Bronchial epithelial cell (primary cell): ENCODE results near the gene OPCML. TPM values are rescaled to one million over a fixed set of nuclear protein-coding genes. Genes with fewer than 3 reads are reported as not detected.

Source experiments
- DNase-seq: peaks from one replicate; pipeline ENCODE4 v3.0.0-alpha.2; 2010; ENCODE audit warnings: low read depth
- FAIRE-seq: peaks from 2 replicates; lab custom pipeline; 2011; peaks lifted over from hg19 to GRCh38; lab: Jason Lieb, UNC
- H3K27me3 ChIP-seq: 2 replicates; pipeline ENCODE4 v1.5.1; 2011; ENCODE audit warnings: low read length; ENCODE audit not compliant: control insufficient read depth, insufficient read depth
- H3K36me3 ChIP-seq: 2 replicates; pipeline ENCODE4 v1.5.1; 2011; ENCODE audit warnings: low read length; ENCODE audit not compliant: control insufficient read depth, insufficient read depth
- H3K4me3 ChIP-seq: 2 replicates; pipeline ENCODE4 v1.5.1; 2011; ENCODE audit warnings: mild to moderate bottlenecking, low read depth, low read length, control low read depth
- CTCF ChIP-seq: IDR thresholded peaks from 2 replicates; pipeline ENCODE4 v1.5.1; 2011; ENCODE audit warnings: mild to moderate bottlenecking, moderate library complexity, low read length, control low read depth, inconsistent platforms; ENCODE audit not compliant: insufficient read depth, severe bottlenecking
- total RNA-seq: library from RNA; depleted of rRNA; stranded (reverse); fragments of >200 nt; gene quantifications from 2 replicates; pipeline ENCODE4 v1.2.1, GENCODE V29; 2014

OPCML gene
- total RNA-seq, 1 donor from 2014 or later: not detected

GRCh38 chr11:133408936-133409335 lies 123.4 kb downstream of the OPCML start:
- H3K4me3 ChIP-seq: no peak overlapping the region
- DNase-seq (no peak), FAIRE-seq (no peak)
- no peaks in the 10 kb centered on the region for H3K27me3 ChIP-seq
- no peaks in the 10 kb centered on the region for H3K36me3 ChIP-seq
- TF ChIP-seq CTCF: no peak

GRCh38 chr11:133408402-133408801 lies 123.9 kb downstream of the OPCML start:
- no peak for DNase-seq
- no peaks in the 10 kb centered on the region for H3K36me3 ChIP-seq
- TF ChIP-seq CTCF: no peak
- FAIRE-seq: no peak
- no peaks in the 10 kb centered on the region for H3K27me3 ChIP-seq
- H3K4me3 ChIP-seq: no peak overlapping the region

DNA sequence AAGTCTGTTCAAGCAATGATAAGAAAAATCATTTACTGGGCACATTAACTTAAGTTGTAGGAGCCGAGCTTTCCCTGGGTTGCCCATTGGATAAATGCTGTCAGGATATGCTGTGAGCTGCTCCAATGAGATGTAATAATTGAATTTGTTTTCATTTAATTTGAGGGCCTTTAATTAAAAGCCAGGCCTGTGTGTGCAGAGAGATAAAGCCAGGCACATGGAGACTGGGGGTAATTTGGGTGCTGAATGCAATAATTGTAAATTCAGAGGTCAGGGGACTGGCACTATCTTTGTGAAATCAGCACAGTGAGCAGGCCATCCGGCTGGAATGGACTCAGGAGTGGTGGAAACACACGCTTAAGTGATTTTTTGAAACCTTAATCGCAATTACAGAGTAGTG lies 125.8 kb downstream of the OPCML start:
- Histone ChIP-seq H3K36me3 (no peaks in the 10 kb centered on the region), H3K4me3 (no peak overlapping the region), H3K27me3 (no peaks in the 10 kb centered on the region)
- FAIRE-seq: no peak
- DNase-seq: no peak
- TF ChIP-seq CTCF: no peak

DNA sequence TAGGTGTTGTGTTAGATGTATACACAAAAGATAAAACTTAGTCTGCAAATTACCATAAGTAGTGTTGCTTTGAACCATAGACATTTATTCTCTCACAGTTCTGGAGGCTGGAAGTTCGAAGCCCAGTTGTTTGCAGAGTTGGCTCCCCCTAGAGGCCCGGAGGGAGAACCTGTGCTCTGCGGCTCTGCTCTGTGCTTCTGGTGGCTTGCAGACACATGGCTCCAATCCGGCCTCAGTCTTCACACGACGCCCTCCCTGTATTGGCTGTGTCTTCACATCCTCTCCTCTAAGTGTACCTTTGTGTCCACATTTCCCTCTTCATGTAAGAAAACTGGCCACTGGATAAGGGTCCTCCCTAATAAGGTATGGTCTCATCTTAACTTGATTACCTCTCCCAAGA lies 128.4 kb downstream of the OPCML start:
- no peak overlapping the region for H3K4me3 ChIP-seq
- no peak for DNase-seq
- no peak for FAIRE-seq
- peak; percentile 11 for TF ChIP-seq CTCF
- H3K27me3 ChIP-seq: no peaks in the 10 kb centered on the region
- H3K36me3 ChIP-seq: no peaks in the 10 kb centered on the region

- FAIRE-seq (no peak), DNase-seq (no peak)
- H3K36me3 ChIP-seq: no peaks in the 10 kb centered on the region
- H3K4me3 ChIP-seq: no peak overlapping the region
- no peaks in the 10 kb centered on the region for H3K27me3 ChIP-seq
- no peak for TF ChIP-seq CTCF
Measured at GRCh38 chr11:133402551-133402950, 129.8 kb downstream of the OPCML start.

DNA sequence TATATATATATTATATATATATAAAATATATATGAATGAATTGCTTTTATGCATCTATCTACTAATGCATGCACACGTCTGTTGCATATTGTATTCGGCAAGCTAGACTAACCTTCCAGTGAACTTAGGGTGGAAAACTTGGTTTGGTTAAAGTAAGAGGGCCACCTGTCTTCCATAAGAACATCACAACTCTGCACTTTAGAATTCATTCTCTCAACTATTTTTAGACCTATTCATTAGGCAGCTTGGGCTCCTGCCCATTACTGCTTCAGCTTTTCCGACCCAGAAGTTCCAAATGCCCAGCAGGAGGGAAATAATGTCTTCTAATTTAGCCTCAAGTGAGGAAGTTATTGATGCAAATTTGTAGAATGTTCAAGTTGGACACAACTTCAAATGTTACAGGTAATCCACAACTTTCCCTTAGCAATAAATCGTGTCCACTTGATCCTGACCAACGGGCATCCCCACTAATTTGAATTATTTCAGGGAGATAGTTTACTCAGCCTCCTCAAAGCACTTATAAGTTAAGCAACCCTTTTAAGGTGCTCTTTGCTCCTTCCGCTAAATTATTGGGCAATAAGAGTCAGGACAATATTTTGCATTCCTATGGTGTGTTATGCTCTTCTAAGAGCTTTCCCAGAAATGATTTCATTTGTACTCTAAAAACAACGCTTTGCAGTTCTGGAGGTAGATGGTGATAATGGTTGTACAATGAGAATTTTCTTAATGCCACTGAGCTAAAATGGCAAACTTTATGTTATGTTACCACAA lies 132.3 kb downstream of the OPCML start:
- Histone ChIP-seq H3K36me3 (no peaks in the 10 kb centered on the region), H3K27me3 (no peaks in the 10 kb centered on the region), H3K4me3 (no peak overlapping the region)
- no peak for FAIRE-seq
- no peak for DNase-seq
- TF ChIP-seq CTCF: no peak
